GM19372 (cell line): ENCODE measurements around the gene GHRL.
"Not testable (repeated sequence)": the region's sequence is repeated elsewhere in the genome, so short reads cannot be mapped to it uniquely, and the experiment has no call there.

Source experiments
- ATAC-seq: cut with Tn5 transposase; IDR thresholded peaks from one replicate; pipeline ENCODE4 v1.9.1; 2021; ENCODE audit warnings: mild to moderate bottlenecking, low read depth, moderate library complexity; ENCODE audit not compliant: unreplicated experiment

The GHRL gene

GRCh38 chr3:10279384-10280176, 13.2 kb downstream of the GHRL start:
- no peak for ATAC-seq

- ATAC-seq, result no peak
Measured at GRCh38 chr3:10278501-10278900, 14.2 kb downstream of the GHRL start.

- no peak for ATAC-seq
Measured at GRCh38 chr3:10277115-10277625, 15.6 kb downstream of the GHRL start.

- ATAC-seq, result no peak
Measured at GRCh38 chr3:10274601-10275000, 18.1 kb downstream of the GHRL start.

GRCh38 chr3:10273702-10274305, 18.9 kb downstream of the GHRL start:
- ATAC-seq, result no peak

GRCh38 chr3:10272977-10273376, 19.8 kb downstream of the GHRL start:
- ATAC-seq, result no peak

- not testable (repeated sequence) for ATAC-seq
Measured at GRCh38 chr3:10272476-10272875, 20.3 kb downstream of the GHRL start.

- no peak for ATAC-seq
Measured at GRCh38 chr3:10269443-10269842, 23.3 kb downstream of the GHRL start.

GRCh38 chr3:10268930-10269329, 23.8 kb downstream of the GHRL start:
- ATAC-seq, result no peak

GRCh38 chr3:10268116-10268515, 24.6 kb downstream of the GHRL start:
- ATAC-seq, result no peak

GRCh38 chr3:10266936-10267335, 25.8 kb downstream of the GHRL start:
- ATAC-seq, result not testable (repeated sequence)

GRCh38 chr3:10265833-10266232, 26.9 kb downstream of the GHRL start:
- no peak for ATAC-seq

GRCh38 chr3:10263646-10264363, 28.9 kb downstream of the GHRL start:
- ATAC-seq, result no peak

GRCh38 chr3:10262027-10262426, 30.7 kb downstream of the GHRL start:
- no peak for ATAC-seq

- no peak for ATAC-seq
Measured at GRCh38 chr3:10260211-10260701, 32.5 kb downstream of the GHRL start.

- ATAC-seq, result no peak
Measured at GRCh38 chr3:10259798-10260197, 32.9 kb downstream of the GHRL start.

GRCh38 chr3:10259036-10259435, 33.7 kb downstream of the GHRL start:
- ATAC-seq, result no peak

GRCh38 chr3:10255835-10256234, 36.9 kb downstream of the GHRL start:
- no peak for ATAC-seq

GRCh38 chr3:10253731-10254130, 39.0 kb downstream of the GHRL start:
- ATAC-seq, result no peak

GRCh38 chr3:10251006-10251405, 41.7 kb downstream of the GHRL start:
- ATAC-seq, result no peak

GRCh38 chr3:10249833-10250232, 42.9 kb downstream of the GHRL start:
- ATAC-seq, result no peak
